KMS-11 (cell line): ENCODE data around the gene FAM241B.

Experiments
- H2AFZ ChIP-seq: fragments of 200-600 bp; sonication (generic); 2 replicates; pipeline ENCODE4 v1.6.1; 2016; ENCODE audit warnings: antibody characterized with exemption, mixed run types, low read depth
- H3K27ac ChIP-seq: fragments of 200-600 bp; sonication (generic); 2 replicates; pipeline ENCODE4 v1.6.1; 2016; ENCODE audit warnings: mild to moderate bottlenecking, mixed run types
- H3K27me3 ChIP-seq: fragments of 200-600 bp; sonication (generic); 2 replicates; pipeline ENCODE4 v1.6.1; 2017; ENCODE audit warnings: mild to moderate bottlenecking, low read depth, mixed run types, moderate library complexity; ENCODE audit not compliant: insufficient read depth
- H3K36me3 ChIP-seq: fragments of 200-600 bp; sonication (generic); 2 replicates; pipeline ENCODE4 v1.6.1; 2017; ENCODE audit warnings: mild to moderate bottlenecking, mixed run types; ENCODE audit not compliant: insufficient read depth
- H3K4me1 ChIP-seq: fragments of 200-600 bp; sonication (generic); 2 replicates; pipeline ENCODE4 v1.6.1; 2016; ENCODE audit warnings: mild to moderate bottlenecking, low read depth, mixed run types; ENCODE audit not compliant: poor library complexity, severe bottlenecking
- H3K4me2 ChIP-seq: fragments of 200-600 bp; sonication (generic); 2 replicates; pipeline ENCODE4 v1.7.0; 2016; ENCODE audit warnings: mild to moderate bottlenecking, mixed run types
- H3K4me3 ChIP-seq: fragments of 200-600 bp; sonication (generic); IDR thresholded peaks from 2 replicates; pipeline ENCODE4 v1.6.1; 2017; ENCODE audit warnings: low read depth, low read length, mixed read lengths; ENCODE audit not compliant: insufficient read depth
- H3K79me2 ChIP-seq: fragments of 200-600 bp; sonication (generic); 2 replicates; pipeline ENCODE4 v1.6.1; 2016; ENCODE audit warnings: low read depth, mixed run types; ENCODE audit not compliant: insufficient read depth
- H3K9ac ChIP-seq: fragments of 200-600 bp; sonication (generic); 2 replicates; pipeline ENCODE4 v1.6.1; 2016; ENCODE audit warnings: mild to moderate bottlenecking, mixed run types
- H4K20me1 ChIP-seq: fragments of 200-600 bp; sonication (generic); 2 replicates; pipeline ENCODE4 v1.6.1; 2016; ENCODE audit warnings: mild to moderate bottlenecking, mixed run types; ENCODE audit not compliant: insufficient read depth
- TF ChIP-seq, protein P1 (sequence below): fragments of 200-600 bp; sonication (generic); conservative IDR thresholded peaks from 2 replicates; pipeline ENCODE4 v1.6.1; 2017; ENCODE audit warnings: low read depth, mild to moderate bottlenecking, antibody characterized with exemption, low read length, moderate library complexity, mixed read lengths

The FAM241B gene

DNA sequence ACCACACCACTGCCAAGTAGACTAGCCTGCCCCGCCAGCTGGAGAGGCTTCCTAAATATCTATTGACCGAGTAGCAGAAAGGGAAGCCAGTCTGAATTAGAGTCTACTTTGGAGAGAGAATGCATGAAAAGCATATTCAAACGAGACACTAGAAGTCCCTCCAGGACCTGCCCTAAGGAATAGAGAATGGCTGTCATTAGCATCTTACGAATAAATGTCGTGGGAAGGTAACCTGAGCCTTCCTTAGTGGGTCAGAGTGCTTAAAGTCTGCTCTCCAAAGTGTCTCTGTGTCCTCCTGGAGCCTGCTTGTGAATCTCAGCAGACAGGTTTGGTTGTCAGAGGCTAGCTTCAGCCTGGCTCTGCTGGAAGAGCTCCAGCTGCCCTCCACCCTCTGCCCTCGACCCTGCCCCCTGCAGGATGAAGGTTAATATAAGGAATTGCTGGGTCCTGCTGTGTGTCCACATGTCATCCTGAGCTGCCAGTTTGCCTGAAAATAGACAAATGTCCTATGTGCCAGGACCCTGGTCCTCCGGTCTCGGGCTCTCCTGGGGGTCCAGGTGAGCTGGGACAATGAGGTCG is 33.4 kb downstream of the FAM241B start:
- TF ChIP-seq, protein P1, sequence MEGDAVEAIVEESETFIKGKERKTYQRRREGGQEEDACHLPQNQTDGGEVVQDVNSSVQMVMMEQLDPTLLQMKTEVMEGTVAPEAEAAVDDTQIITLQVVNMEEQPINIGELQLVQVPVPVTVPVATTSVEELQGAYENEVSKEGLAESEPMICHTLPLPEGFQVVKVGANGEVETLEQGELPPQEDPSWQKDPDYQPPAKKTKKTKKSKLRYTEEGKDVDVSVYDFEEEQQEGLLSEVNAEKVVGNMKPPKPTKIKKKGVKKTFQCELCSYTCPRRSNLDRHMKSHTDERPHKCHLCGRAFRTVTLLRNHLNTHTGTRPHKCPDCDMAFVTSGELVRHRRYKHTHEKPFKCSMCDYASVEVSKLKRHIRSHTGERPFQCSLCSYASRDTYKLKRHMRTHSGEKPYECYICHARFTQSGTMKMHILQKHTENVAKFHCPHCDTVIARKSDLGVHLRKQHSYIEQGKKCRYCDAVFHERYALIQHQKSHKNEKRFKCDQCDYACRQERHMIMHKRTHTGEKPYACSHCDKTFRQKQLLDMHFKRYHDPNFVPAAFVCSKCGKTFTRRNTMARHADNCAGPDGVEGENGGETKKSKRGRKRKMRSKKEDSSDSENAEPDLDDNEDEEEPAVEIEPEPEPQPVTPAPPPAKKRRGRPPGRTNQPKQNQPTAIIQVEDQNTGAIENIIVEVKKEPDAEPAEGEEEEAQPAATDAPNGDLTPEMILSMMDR: no peak
- H4K20me1 ChIP-seq: no peaks in the 10 kb centered on the region
- no peaks in the 10 kb centered on the region for H3K4me1 ChIP-seq
- H3K9ac ChIP-seq: no peak overlapping the region
- peaks cover 59% of the 10 kb centered on the region; the same call in 1 of the 2 replicates for H3K27me3 ChIP-seq
- no peaks in the 10 kb centered on the region for H3K36me3 ChIP-seq
- no peak overlapping the region for H3K4me2 ChIP-seq
- no peak overlapping the region for H3K4me3 ChIP-seq
- no peak overlapping the region for H3K27ac ChIP-seq
- no peak overlapping the region for H2AFZ ChIP-seq
- H3K79me2 ChIP-seq: no peaks in the 10 kb centered on the region

DNA sequence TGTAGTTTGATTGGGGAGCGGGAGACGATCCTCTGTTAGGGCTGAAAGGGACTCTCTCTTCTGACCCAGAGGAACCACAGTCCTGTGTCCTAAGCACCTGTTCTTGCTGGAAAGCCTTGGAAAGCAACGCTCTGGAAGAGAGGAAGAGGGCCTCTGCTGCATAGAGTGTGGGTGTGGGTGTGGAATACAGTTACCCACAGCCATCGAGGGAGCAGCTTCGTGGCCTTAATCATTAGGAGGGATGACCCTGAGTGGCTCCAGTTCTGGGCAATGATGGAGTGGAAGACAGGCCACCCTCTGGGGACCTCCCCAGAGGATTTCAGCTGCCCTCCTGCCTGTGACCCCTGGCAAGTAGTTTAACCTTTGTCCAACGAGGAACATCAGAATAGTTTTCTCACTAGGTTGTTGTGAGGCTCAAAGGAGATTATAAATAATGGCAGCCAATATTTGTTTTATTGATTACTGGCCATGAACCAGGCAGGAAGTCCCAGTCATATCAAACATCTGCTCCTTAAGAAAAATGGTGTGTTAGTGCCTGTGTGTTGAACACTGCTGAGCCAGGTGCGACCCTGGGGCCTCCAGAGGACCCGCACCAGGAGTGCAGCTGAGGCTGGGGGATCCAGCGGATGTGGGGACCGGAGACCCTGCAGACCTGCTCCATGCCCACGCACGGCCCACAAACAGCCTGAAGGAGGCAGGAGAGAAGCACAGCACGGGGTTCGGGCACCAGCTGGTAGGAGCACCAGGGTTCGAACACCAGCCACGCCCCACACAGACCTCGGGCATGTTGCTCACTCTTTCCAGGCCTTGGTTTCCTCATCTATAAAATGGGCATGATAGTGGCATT is 35.6 kb downstream of the FAM241B start:
- H3K4me3 ChIP-seq: no peak overlapping the region
- TF ChIP-seq, protein P1: no peak
- H4K20me1 ChIP-seq: no peaks in the 10 kb centered on the region
- no peak overlapping the region for H3K9ac ChIP-seq
- no peaks in the 10 kb centered on the region for H3K79me2 ChIP-seq
- no peaks in the 10 kb centered on the region for H3K4me1 ChIP-seq
- H3K4me2 ChIP-seq: no peak overlapping the region
- H3K27ac ChIP-seq: no peak overlapping the region
- no peak overlapping the region for H2AFZ ChIP-seq
- H3K27me3 ChIP-seq: peaks cover 40% of the 10 kb centered on the region; the same call in 1 of the 2 replicates
- H3K36me3 ChIP-seq: no peaks in the 10 kb centered on the region

DNA sequence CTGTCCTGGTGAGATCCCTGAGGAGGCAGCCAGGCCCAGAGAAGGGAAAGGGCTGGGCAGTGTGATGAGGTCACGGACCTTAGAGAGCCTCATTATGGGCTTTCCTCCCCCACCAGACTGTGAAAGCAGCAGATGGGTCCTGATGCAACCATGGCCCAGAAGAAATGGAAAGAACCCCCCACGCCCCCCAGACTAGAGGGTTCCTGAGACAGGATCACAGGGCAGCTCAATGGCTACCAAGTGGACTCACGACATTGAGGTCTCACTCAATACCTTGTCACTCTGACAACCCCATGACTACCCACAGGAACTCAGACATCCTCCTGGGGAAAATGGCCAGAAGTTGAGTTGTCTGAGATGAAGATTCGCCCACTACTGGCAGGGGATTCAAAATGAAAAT is 36.7 kb downstream of the FAM241B start:
- Histone ChIP-seq H3K27me3 (peaks cover 38% of the 10 kb centered on the region; the same call in 1 of the 2 replicates), H3K79me2 (no peaks in the 10 kb centered on the region), H3K4me1 (no peaks in the 10 kb centered on the region), H3K4me2 (no peak overlapping the region), H3K27ac (no peak overlapping the region), H3K36me3 (no peaks in the 10 kb centered on the region), H3K4me3 (no peak overlapping the region), H2AFZ (no peak overlapping the region), H4K20me1 (no peaks in the 10 kb centered on the region), H3K9ac (no peak overlapping the region)
- TF ChIP-seq, protein P1: no peak

DNA sequence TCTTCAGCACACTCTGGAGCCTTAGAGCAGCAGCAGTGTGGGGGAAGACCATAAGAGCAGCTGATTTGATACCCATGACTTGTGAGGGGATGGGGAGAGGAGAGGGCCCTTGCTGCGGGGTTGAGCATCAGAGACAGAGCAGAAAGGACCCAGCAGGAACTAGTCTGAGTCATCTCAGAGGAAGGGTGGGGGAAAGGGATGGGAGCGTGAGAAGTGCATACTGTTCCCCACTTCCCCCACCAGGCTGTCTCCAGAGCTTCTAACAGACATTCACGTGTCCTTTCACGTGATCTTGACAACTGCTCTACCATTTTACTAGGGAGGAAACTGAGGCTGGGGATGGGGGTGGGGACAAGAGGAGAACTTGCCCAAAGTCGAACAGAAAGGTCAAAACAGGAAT is 38.7 kb downstream of the FAM241B start:
- H3K4me3 ChIP-seq: no peak overlapping the region
- no peaks in the 10 kb centered on the region for H4K20me1 ChIP-seq
- no peaks in the 10 kb centered on the region for H3K79me2 ChIP-seq
- H3K36me3 ChIP-seq: no peaks in the 10 kb centered on the region
- no peak overlapping the region for H3K9ac ChIP-seq
- no peak overlapping the region for H2AFZ ChIP-seq
- H3K4me1 ChIP-seq: no peaks in the 10 kb centered on the region
- TF ChIP-seq, protein P1: no peak
- H3K27ac ChIP-seq: no peak overlapping the region
- peaks cover 29% of the 10 kb centered on the region; the same call in 1 of the 2 replicates for H3K27me3 ChIP-seq
- no peak overlapping the region for H3K4me2 ChIP-seq
